COLO668 (cell line): ENCODE results near the gene PDXP.
"Not testable (repeated sequence)": the region's sequence is repeated elsewhere in the genome, so short reads cannot be mapped to it uniquely, and the experiment has no call there.

ENCODE experiments used
- DNase-seq: peaks from one replicate; lab custom pipeline; 2025; ENCODE audit not compliant: unreplicated experiment; lab: John Stamatoyannopoulos, UW

PDXP gene

DNA sequence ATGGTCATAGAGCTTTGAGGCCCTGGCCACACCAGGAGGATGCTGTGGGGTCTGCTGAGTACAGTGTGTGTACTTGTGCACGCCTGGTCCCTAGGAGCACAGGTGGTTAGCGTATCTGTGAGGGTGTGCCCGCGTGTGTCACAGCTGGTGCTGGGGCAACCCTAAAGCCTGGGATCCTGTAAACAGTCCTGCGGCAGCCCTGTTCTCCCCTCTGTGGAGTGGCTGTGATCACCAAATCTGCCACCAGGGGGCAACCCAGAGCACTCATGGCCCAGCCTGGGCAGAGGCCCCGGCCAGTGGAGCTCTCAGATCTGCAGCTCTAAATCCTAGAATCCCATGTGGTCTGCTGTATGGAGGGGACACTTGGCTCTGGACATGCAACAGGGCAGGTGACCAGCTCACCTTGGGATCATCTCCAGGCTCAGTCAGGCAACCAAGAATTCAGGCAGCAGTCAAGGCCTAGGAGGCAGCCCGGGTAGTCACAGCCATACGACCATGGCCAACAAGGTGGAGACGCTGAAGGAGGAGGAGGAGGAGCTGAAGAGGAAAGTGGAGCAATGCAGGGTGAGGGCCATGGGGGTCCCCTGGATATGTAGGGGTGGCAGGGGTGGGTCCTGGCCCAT is 15.2 kb upstream of the PDXP start:
- DNase-seq = peak; percentile 82

DNA sequence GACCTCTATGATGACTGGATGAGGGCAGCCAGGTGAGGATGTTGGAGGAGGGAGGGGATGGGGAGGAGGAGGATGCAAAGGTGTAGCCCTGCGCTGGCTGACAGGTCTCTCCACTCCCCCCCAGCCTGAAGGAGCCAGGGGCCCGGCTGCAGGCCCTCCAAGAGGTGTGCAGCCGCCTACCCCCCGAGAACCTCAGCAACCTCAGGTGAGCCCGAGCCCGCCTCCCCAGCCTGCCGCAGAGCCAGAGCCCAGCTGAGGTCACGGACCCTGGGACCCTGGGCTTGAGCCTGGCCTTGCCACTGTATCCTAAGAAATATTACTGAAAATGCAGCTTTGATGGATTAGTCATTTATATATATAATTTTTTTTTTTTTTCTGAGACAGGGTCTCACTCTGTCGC is 11.2 kb upstream of the PDXP start:
- DNase-seq = no peak

DNA sequence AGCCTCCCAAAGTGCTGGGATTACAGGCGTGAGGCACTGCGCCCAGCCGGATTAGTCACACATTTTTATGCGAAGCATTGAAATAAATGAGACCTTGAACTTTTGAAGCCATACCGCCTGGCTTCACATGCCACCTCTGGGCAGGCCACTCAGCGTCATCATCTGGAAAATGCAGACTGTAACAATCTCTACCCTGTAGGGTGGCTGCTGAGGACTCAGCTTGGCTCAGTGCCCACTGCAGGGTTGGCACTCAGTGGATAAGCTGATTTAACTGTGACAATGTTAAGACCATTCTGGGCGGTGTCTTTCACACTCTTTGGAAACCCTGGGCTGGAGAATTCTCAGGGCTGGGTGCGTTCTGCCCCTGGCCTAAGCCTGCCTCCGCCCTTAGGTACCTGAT is 10.6 kb upstream of the PDXP start:
- DNase-seq = no peak

DNA sequence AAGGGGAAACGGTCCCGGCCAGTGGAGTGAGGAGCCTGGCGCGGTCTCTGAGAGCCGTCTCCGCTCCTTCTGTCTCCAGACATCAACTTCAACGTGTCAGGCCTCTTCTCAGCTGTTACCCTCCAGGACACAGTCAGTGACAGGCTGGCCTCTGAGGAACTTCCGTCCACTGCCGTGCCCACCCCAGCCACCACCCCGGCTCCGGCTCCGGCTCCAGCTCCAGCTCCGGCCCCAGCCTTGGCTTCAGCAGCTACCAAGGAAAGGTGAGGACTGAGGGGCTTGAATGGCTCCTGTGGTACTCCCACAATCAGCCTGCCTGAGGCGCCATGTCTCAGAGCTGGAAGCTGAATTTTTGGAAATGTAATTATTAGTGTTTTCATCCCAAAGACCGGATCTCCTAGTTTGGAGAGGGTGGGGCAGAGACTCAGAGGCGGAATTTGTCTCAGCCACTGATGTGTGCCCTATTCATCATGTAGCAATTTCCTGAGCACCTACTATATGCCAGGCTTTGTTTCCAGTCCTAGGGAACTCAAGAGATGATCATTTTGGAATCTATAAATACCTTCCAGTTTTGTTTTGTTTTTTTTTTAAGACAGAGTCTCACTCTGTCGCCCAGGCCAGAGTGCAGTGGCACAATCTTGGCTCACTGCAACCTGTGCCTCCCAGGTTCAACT is 7.9 kb upstream of the PDXP start:
- DNase-seq = no peak

DNA sequence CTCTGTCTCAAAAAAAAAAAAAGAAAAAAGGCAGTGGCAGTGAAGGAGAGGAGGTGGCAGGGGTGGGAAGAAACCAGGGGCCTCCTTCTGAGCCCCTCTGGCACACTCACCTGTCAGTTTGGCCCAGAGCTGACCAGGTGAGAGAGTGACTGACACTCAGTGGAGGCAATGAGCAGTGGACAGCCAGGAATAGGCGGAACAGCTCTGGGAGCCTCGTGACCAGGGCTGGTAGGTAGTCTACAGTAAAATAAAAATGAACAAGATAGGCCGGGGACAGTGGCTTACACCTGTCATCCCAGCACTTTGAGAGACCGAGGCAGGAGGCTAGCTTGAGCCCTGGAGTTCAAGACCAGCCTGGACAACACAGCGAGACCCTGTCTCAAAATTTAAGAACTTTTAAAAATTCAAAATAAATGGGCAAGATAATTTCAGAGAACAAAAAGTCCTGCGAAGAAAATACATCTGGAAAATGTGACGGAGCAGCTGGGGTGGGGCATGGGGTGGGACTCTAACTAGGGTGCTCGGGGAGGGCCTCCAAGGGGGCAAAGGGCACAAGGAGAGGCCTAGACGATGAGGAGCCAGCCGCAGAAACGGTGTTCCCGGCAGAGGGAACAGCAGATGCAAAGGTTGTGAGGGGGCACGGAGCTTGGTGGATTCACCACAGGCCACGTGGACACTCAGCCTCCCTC is 3.8 kb upstream of the PDXP start:
- no peak for DNase-seq

DNA sequence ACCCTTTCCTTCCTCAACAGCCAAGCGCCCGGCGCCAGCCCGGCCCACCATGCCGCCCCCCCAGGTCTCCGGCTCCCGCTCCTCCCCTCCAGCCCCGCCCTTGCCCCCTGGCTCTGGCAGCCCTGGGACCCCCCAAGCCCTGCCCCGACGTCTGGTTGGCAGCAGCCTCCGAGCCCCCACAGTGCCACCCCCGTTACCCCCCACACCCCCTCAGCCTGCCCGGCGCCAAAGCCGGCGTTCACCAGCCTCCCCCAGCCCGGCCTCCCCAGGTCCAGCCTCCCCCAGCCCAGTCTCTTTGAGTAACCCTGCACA is 3.3 kb upstream of the PDXP start:
- no peak for DNase-seq

DNA sequence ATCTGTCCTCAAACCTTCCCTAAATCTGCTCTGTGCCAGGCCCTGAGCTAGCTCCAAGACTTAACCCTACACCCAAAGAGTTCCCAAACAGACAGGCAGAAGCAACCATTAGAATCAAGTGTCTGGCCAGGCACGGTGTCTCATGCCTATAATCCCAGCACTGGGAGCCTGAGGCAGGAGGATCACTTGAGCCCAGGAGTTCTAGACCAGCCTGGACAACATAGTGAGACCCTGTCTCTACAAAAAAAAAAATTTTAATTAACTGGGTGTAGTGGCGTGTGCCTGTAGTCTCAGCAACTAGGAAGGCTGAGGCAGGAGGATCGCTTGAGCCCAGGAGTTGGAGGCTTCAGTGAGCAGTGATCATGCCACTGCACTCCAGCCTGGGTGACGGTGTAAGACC is 1.9 kb upstream of the PDXP start:
- not testable (repeated sequence) for DNase-seq

DNA sequence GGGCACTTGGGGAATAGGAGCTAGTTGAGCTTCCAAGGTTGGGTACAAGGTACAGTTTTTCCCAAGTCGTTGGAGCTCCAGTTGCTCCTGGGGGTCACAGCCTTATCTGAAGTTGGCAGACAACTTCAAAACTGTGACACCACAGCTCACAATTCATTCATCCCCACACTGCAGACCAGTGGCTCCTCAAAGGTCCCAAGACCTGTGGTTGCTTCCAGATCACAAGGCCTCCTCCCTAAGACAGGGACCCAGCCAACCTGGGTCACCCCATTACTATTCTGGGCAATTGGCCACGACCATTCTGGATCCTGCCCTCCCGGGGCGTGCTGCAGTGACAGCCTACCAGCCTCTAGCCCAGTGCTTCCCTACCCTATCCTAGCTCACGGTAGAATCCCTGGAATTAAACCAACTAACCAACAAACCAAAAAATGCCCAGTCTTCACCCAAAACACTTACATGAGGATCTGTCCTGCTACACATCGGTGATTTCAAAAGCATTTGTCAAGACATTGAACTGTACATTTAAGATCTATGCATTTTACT is 862 bp upstream of the PDXP start:
- no peak for DNase-seq

DNA sequence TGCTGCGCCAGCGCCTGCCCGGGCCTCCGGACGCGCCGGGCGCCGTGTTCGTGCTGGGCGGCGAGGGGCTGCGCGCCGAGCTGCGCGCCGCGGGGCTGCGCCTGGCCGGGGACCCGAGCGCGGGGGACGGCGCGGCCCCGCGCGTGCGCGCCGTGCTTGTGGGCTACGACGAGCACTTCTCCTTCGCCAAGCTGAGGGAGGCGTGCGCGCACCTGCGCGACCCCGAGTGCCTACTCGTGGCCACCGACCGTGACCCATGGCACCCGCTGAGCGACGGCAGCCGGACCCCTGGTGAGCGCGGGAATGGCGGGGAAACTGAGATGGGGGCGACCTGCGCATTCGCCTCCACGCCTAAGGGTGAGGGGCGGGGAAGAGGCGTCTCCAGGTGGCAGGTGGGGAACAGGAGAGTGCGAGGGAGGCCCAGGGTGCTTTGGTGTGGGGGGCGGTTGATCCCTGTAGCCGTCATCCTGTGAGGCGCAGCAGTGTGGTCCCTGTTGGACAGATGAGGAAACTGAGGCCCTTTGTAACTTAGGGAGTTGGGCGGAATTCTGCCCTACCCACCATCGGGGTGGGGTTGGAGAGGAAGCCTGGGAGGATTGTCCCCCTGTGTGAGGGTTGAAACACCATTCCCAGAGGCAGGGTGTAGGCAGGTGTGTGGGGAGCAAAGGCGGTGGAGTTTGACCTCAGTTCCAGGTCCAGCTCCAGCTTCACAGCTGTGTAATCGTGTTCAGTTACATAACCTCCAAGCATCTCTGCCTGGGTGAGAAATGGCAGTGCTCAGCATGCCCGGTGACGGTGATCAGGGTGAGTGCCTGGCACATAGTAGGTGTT is 758 bp downstream of the PDXP start:
- peak; percentile 73 for DNase-seq

DNA sequence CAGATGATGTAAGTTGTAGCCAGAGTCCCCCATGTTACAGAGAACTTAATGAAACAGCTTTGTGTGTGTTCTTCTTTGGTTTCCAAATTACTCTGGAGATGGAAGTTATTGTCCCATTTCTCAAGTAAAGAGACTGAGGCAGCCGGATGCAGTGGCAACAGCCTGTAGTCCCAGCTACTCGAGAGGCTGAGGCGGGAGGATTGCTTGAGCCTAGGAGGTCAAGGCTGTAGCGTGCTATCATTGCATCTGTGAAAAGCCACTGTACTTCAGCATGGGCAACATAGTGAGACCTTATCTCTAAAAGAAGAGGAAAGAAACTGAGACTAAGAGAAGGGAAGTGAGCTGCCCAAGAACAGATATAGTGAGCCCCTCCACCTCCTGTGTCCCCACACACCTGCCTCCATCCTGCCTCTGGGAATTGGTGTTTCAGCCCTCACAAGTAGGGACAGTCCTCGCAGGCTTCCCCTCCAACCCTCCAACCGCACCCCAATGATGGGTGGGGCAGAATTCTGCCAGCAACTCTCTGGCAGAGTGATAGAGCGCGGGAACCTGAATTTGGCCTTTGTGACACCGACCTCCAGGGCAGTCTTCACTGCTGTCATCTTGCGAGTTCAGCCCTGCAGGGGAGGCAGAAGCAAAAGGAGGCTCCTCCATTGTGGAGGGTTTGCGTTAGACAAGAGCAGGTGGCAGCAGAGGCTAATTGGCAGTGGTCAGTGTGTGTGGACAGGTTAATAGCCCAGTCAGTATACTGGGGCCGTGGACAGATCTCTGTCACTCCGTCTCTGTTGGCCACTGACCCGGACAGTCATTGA is 1.6 kb downstream of the PDXP start:
- DNase-seq = no peak

DNA sequence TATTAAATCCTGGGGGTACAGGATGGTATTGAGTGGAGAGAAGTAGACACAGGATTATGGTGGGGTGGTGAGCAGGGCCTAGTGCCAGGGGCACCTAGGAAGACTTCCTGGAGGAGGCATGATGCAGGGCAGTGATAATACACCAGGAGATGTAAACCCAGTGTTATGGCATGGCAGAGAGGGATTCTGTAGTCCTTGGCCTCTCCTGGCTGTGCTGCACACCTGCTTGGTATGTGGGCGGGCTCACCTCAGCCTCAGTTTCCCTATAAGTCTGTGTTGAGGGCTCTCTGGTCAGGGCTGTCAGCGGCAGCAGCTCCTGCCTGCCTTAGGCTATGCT is 2.2 kb downstream of the PDXP start:
- no peak for DNase-seq

DNA sequence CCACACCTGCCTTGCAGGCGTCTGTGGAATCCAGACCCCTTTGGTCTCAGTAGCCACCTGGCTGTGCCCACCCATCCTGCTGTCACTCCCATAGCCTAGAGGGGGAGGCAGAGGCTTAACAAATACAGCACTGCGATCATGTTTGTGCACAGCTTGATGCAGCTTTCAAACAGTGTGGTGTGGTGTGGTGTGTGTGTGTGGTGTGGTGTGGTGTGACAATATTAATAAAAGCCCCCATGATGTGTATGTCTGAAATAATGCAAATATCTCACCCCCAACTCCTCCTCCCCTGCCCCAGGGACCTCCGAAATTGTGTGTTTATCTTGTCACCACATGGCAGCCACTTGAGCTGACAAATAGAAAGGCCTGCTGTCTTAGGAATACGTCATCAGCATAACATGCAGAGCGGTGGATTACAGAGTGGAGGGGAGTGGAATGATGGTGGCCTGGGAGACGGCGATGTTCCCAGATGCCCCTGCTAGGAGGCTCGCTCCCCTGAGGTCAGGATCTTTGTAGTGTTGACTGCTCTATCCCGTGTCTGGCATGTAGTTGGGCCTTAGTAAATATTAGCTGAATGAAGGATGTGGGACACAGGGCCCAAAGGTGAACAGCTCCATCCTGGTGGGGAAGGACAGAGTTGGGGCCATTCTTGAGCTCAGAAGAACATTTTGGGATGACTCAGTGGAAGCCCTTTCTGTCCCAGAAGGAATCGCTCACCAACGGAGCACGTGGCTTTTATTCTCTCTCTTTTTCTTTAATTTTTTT is 2.8 kb downstream of the PDXP start:
- DNase-seq = peak; percentile 57

DNA sequence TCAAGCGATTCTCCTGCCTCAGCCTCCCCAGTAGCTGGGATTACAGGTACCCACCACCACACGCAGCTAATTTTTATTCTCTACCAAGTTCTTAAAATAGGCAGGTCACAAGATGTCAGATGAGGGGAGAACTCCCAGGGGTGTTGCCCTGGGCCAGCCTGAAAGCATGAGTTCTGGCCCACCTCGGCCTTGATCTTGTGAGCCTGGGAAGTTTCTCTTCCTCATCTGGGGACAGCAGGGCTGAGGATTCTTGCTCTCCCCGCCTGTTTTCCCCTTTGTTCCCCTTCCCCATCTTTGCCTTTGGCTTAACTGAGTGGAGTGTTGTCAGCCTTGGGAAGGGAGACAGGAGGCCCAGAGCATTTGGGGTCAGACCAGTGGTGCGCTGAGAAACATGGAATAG is 3.5 kb downstream of the PDXP start:
- no peak for DNase-seq

DNA sequence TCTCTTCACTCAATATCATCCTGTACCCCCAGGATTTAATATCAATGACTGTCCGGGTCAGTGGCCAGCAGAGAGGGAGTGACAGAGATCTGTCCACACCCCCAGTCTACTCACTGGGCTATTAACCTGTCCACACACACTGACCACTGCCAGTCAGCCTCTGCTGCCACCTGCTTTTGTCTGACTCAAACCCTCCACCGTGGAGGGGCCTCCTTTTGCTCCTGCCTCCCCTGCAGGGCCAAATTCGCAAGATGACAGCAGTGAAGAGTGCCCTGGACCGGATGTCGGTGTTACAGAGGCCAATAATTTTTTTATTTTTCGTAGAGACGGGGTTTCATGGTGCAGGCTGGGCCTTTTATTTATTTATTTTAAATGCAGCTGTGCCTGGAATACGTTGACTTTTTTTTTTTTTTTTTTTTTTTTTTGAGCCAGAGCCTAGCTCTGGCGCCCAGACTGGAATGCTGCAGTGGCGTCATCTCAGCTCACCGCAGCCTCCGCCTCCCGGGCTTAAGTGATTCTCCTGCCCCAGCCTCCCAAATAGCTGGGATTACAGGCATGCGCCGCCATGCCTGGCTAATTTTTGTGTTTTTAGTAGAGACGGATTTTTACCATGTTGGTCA is 5.1 kb downstream of the PDXP start:
- no peak for DNase-seq

DNA sequence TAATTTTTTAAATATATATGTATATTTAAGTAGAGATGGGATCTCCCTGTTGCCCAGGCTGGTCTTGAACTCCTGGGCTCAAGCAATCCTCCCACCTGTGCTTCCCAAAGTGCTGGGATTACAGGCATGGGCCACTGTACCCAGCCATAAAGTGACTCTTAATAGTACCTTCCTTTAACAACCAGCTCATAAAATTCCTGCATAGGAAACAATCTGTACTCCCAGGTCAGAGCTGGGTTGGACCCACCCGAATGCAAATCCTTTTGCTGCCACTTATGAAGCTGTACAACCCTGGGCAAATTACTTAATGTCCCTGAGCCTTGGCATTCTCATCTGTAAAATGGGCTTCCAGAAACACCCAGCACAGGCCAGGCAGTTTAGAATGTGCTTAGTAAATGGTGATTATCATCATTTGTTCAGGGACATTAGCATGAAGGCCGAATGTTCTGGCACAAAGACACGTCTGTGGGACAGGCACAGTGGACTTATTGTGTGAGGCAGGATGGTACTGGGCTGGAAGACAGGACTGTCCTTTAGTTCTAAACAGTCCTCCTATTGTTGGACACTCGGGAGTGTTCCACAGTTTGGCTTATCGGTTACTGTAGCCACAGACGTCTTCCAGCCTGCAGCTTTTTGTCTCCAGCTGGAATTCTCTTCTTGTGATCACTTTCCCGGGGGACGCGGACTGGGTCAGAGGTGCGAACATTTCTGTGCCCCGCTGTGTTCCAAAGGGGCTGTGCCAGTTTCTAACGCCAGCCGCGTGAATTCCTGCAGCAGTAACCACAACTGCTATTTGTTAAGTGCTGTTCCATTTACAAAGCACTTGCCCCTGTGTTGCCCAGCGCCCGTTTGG is 6.0 kb downstream of the PDXP start:
- DNase-seq = no peak

DNA sequence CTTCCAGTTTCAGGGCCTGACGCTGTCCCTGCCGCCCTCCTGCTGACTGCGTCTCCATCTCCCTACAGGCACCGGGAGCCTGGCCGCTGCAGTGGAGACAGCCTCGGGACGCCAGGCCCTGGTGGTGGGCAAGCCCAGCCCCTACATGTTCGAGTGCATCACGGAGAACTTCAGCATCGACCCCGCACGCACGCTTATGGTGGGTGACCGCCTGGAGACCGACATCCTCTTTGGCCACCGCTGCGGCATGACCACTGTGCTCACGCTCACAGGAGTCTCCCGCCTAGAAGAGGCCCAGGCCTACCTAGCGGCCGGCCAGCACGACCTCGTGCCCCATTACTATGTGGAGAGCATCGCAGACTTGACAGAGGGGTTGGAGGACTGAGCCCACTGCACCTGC is 7.0 kb downstream of the PDXP start:
- no peak for DNase-seq

DNA sequence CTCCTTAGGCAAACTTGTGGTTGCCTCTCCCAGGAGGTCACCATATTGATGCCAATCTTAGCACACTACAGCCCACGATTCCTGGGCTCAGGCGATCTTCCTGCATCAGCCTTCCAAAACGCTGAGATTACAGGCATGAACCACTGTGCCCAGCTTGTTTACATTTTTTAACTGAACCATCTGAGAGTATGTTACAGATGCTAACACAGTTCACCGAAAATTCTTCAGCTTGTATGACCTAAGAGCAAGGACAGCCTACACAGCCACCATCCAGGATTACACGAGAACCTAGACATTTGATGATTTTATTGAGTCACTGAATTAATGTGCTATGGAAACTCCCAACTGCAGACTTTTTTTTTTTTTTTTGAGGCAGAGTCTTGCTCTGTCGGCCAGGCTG is 11.1 kb downstream of the PDXP start:
- DNase-seq = no peak

DNA sequence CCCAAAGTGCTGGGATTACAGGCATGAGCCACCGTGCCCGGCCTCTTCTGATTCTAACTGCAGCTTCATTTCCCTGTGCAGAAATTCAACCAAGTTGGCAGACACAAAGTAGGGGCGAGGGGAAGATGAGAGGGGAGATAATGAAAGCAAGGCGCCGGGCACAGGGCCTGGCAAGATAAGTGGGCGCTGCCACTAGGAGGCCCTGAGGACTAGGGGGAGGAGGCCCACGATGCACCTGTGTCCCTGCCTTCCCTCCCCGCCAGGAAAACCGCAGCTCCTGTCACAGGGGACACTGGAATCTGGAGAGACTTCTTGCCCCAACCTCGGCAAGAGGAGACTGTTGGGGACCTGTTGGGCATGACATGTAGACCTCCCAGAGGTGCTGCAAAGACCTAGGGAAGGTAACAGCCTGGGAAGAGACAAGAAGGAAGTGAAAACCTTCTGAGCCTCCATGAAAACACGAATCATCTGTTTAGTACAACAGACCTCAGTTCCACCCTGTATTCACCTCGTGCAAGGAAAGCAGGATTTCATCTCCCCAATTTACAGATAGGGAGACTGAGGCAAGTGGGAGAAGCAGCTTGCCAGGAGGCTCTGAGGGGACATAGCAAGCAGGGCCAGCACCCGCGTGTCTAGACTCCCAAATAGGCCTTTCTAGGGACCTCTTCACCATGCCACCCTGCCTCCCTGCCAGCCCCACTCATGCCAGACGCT is 13.8 kb downstream of the PDXP start:
- DNase-seq = no peak
